ENCODE results near the gene DMRTB1. TPM values are rescaled to one million over a fixed set of nuclear protein-coding genes. Genes with fewer than 3 reads are reported as not detected.

The DMRTB1 gene
- total RNA-seq, 1 experiment from 2014 or later: not detected

DNA sequence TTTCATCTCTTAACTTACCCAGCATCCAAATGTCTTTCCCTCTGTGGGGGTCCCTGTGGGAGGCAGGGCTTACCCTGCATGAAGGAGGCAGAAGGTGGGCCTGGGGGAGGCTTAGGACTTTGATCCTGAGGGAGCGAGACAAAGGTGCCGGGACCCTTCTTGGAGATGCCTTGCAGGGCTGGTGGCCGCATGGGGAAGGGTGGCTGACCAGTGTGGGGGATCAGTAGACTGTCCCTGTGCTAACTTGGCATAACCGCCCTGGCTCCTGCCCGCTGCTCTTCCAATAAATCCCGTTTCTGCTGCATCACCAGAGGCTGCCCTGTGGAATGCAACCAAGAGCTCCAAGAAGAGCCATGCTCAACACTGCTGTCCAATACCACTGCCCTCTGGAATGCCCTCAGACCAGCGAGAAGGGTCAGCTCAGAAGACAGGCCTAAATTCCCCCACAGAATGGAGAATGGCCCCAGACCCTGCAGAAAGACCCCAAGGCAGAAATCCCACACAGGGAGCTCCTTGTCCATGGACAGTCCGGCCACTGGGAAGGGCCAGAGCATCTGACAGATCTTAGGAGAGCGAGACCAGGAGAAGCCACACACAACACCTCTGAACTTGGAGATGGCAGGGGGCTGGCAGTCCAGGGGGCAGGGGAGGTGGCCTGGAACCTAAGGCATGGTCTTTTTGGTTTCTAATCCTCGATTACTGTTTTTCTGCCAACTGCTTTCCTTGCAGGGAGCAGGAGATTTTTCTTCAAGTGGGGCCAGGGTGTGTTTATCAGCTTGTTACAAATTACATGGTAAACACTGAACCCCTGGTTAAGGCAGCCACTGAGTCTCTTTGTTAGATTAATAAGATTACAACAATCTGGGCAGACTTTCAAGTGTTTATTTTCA, 46.7 kb upstream of the DMRTB1 start:
- Histone ChIP-seq H3K36me3 (ENCODE audit: control insufficient read depth, insufficient read depth, low read length) (no peaks in the 10 kb centered on the region), H3K27me3 (ENCODE audit: control insufficient read depth, insufficient read depth, low read length) (no peaks in the 10 kb centered on the region), H3K4me3 (ENCODE audit: low read depth in 2 of 2, low read length in 2 of 2) (no peak overlapping the region), H3K9me3 (ENCODE audit: control insufficient read depth, insufficient read depth, low read depth, low read length) (no peaks in the 10 kb centered on the region), H3K27ac (ENCODE audit: low read length) (no peak overlapping the region), H3K4me1 (ENCODE audit: control insufficient read depth, insufficient read depth, low read length) (peaks cover 14% of the 10 kb centered on the region)
- intact Hi-C loops (cut with micrococcal nuclease; ENCODE audit: unreplicated experiment) (no loop called here), in situ Hi-C loops (cut with HindIII; ENCODE audit: low pct_unique_long_range_greater_than_20kb, low sequenced_read_pairs) (no loop called here)
- ChIA-PET CTCF (interaction anchor here (0.6 kb wide), 1 partner anchor 19 kb away, joined by 3 read pairs; no protein-coding TSS in a partner anchor), POLR2A (no interaction called here)
- ATAC-seq: peak; percentile 23
- no TSS peak for BruUV-seq (replicated peaks)
- TF ChIP-seq TCF7L2 (IDR thresholded peaks at IDR 0.05; ENCODE audit: low read depth, low read length) (0 out of 2 replicates have a peak, but pooled peaks have one; percentile 5), POLR2AphosphoS5 (IDR thresholded peaks at IDR 0.05; ENCODE audit: low read depth, low read length) (no peak)
- TF ChIP-seq, protein P1, sequence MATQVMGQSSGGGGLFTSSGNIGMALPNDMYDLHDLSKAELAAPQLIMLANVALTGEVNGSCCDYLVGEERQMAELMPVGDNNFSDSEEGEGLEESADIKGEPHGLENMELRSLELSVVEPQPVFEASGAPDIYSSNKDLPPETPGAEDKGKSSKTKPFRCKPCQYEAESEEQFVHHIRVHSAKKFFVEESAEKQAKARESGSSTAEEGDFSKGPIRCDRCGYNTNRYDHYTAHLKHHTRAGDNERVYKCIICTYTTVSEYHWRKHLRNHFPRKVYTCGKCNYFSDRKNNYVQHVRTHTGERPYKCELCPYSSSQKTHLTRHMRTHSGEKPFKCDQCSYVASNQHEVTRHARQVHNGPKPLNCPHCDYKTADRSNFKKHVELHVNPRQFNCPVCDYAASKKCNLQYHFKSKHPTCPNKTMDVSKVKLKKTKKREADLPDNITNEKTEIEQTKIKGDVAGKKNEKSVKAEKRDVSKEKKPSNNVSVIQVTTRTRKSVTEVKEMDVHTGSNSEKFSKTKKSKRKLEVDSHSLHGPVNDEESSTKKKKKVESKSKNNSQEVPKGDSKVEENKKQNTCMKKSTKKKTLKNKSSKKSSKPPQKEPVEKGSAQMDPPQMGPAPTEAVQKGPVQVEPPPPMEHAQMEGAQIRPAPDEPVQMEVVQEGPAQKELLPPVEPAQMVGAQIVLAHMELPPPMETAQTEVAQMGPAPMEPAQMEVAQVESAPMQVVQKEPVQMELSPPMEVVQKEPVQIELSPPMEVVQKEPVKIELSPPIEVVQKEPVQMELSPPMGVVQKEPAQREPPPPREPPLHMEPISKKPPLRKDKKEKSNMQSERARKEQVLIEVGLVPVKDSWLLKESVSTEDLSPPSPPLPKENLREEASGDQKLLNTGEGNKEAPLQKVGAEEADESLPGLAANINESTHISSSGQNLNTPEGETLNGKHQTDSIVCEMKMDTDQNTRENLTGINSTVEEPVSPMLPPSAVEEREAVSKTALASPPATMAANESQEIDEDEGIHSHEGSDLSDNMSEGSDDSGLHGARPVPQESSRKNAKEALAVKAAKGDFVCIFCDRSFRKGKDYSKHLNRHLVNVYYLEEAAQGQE (IDR thresholded peaks at IDR 0.05; ENCODE audit: insufficient read depth in 1 of 2, low read depth in 2 of 2, low read length in 1 of 2): no peak
- no peak for DNase-seq (ENCODE audit: low read depth, low spot score)

DNA sequence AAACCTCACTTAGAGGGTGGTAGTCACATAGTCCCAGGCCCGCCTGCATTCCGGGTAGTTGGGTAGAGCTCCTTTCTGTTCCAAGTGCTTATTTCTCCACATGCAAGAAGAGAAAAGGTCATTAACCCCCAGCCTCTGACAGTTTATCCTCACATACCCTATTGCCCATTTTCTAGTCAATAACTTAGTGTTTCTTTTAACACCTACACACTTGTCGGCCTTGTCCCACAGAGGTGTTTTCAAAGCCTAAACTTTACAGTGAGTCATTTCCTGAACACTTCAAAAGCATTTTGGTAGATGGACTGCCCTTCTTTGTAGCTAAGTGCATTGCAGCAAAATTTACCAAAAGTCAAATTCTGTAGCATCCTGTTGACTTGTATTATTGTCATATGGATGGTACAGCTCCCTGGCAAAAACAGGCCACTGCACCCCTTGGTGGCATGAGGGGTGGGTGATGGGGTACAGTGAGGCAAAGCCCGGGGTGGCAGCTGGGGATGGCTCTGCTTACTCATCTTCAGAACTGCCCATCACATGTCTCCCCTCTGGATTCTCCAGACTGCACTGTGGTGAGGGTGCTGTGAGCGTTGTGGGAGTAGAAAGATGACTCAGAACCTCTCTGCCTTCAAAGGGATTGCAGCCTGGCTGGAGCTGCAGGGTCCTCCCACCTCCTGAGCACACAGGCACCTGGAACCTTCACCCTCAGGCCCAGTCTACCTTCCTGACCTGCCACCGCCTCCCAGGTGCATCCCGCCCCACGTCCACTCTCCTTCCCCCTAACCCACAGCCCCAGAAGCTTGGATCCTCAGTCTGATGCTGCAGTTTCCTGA, 45.8 kb upstream of the DMRTB1 start:
- DNase-seq (ENCODE audit: low read depth, low spot score): peak; percentile 82
- no peaks in the 10 kb centered on the region for H3K27me3 ChIP-seq (ENCODE audit: control insufficient read depth, insufficient read depth, low read length)
- TF ChIP-seq, protein P2, sequence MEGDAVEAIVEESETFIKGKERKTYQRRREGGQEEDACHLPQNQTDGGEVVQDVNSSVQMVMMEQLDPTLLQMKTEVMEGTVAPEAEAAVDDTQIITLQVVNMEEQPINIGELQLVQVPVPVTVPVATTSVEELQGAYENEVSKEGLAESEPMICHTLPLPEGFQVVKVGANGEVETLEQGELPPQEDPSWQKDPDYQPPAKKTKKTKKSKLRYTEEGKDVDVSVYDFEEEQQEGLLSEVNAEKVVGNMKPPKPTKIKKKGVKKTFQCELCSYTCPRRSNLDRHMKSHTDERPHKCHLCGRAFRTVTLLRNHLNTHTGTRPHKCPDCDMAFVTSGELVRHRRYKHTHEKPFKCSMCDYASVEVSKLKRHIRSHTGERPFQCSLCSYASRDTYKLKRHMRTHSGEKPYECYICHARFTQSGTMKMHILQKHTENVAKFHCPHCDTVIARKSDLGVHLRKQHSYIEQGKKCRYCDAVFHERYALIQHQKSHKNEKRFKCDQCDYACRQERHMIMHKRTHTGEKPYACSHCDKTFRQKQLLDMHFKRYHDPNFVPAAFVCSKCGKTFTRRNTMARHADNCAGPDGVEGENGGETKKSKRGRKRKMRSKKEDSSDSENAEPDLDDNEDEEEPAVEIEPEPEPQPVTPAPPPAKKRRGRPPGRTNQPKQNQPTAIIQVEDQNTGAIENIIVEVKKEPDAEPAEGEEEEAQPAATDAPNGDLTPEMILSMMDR (IDR thresholded peaks at IDR 0.05): no peak
- TF ChIP-seq, protein P1 (IDR thresholded peaks at IDR 0.05; ENCODE audit: insufficient read depth in 1 of 2, low read depth in 2 of 2, low read length in 1 of 2): no peak
- 0 out of 2 replicates have a peak, but pooled peaks have one; percentile 61 for TF ChIP-seq TCF7L2 (IDR thresholded peaks at IDR 0.05; ENCODE audit: low read depth, low read length)
- ATAC-seq: peak; percentile 84
- intact Hi-C loops (cut with micrococcal nuclease; ENCODE audit: unreplicated experiment): no loop called here
- H3K4me3 ChIP-seq (ENCODE audit: low read depth in 2 of 2, low read length in 2 of 2): no peak overlapping the region
- H3K36me3 ChIP-seq (ENCODE audit: control insufficient read depth, insufficient read depth, low read length): no peaks in the 10 kb centered on the region
- POLR2A ChIA-PET: no interaction called here
- H3K9me3 ChIP-seq (ENCODE audit: control insufficient read depth, insufficient read depth, low read depth, low read length): no peaks in the 10 kb centered on the region
- H3K4me1 ChIP-seq (ENCODE audit: control insufficient read depth, insufficient read depth, low read length): peaks cover 14% of the 10 kb centered on the region
- no TSS peak for BruUV-seq (replicated peaks)
- CTCF ChIA-PET: no interaction called here
- in situ Hi-C loops (cut with HindIII; ENCODE audit: low pct_unique_long_range_greater_than_20kb, low sequenced_read_pairs): no loop called here
- no peak overlapping the region for H3K27ac ChIP-seq (ENCODE audit: low read length)
